K562 (cell line): ENCODE results near the gene TTC39A.
"Not testable (repeated sequence)": the region's sequence is repeated elsewhere in the genome, so short reads cannot be mapped to it uniquely, and the experiment has no call there.

ENCODE experiments used
- CHD4 ChIP-seq: fragments of 200-600 bp; sonication (generic); IDR thresholded peaks from 3 replicates; pipeline ENCODE4 v1.6.1; 2012; ENCODE audit warnings: low read depth, mild to moderate bottlenecking, mixed read lengths, low read length, inconsistent platforms; ENCODE audit not compliant: insufficient read depth, insufficient replicate concordance, poor library complexity, severe bottlenecking
- CTCF ChIP-seq, 3 experiments: IDR thresholded peaks in 2 of 3; conservative IDR thresholded peaks in 1 of 3; 2 replicates each; pipeline ENCODE4 v1.5.1; 2011 to 2012; ENCODE audit warnings: low read length in 3 of 3, mild to moderate bottlenecking in 3 of 3, control low read depth in 2 of 3, improper control_type of control experiment in 1 of 3, inconsistent platforms in 1 of 3, low read depth in 1 of 3, mixed read lengths in 1 of 3, moderate library complexity in 1 of 3; ENCODE audit not compliant: insufficient read depth in 2 of 3
- GATA2 ChIP-seq: sonication (generic); formaldehyde crosslinking; IDR thresholded peaks from 2 replicates; pipeline ENCODE4 v1.4.0; 2020; ENCODE audit warnings: mild to moderate bottlenecking, missing genetic modification reagents
- IRF2 ChIP-seq: sonication (generic); formaldehyde crosslinking; IDR thresholded peaks from 2 replicates; pipeline ENCODE4 v1.8.1; 2022; ENCODE audit warnings: mild to moderate bottlenecking, missing genetic modification reagents
- MLX ChIP-seq, 2 experiments: fragments of 450-650 bp in 1 of 2; sonication (generic) in 1 of 2; formaldehyde crosslinking; conservative IDR thresholded peaks; 2 replicates each; pipeline versions ENCODE4 v1.4.0 to v1.8.1; 2020 to 2022; ENCODE audit warnings: mild to moderate bottlenecking in 1 of 2, missing genetic modification reagents in 1 of 2
- POLR2A ChIP-seq: fragments of 450-650 bp; conservative IDR thresholded peaks from 2 replicates; pipeline ENCODE4 v1.6.1; 2016
- SOX6 ChIP-seq: fragments of 450-650 bp; IDR thresholded peaks from 2 replicates; pipeline ENCODE4 v1.6.1; 2014; ENCODE audit warnings: mild to moderate bottlenecking
- ZBTB17 ChIP-seq: fragments of 450-650 bp; formaldehyde crosslinking; IDR thresholded peaks from 2 replicates; pipeline ENCODE4 v1.4.0; 2020; ENCODE audit warnings: mild to moderate bottlenecking

GRCh38 chr1:51250729-51251128, 79.6 kb downstream of the TTC39A start:
- TF ChIP-seq IRF2; GATA2; CTCF (IDR thresholded peaks at IDR 0.05 in 2 of 3, conservative IDR thresholded peaks at IDR 0.05 in 1 of 3; ENCODE audit: insufficient read depth in 2 of 3, low read depth in 1 of 3, low read length in 3 of 3); MLX (CRISPR knock-in tag; conservative IDR thresholded peaks at IDR 0.05); ZBTB17 (CRISPR knock-in tag); SOX6; CHD4; POLR2A: not testable (repeated sequence)
